Natural killer cell (primary cell): ENCODE results near the gene ADCY5. TPM values are rescaled to one million over a fixed set of nuclear protein-coding genes. Genes with fewer than 3 reads are reported as not detected.

Experiments
- ATAC-seq, 3 donors: fragments of 150-1000 bp in 2 of 3; fragments of 200-7000 bp in 1 of 3; cut with Tn5 transposase; 1 replicate in 1 of 3; 2 replicates in 2 of 3; pipeline ENCODE4 v1.10.0; 2021; ENCODE audit warnings: mild to moderate bottlenecking in 2 of 3, moderate library complexity in 2 of 3
- DNase-seq, 2 donors: peaks; one replicate each; pipeline versions ENCODE4 v3.0.0 to v3.0.0-alpha.2; 2013 to 2021; ENCODE audit warnings: mixed read lengths in 1 of 2
- H3K27ac ChIP-seq: one replicate; pipeline ENCODE4 v1.5.1; 2013; ENCODE audit warnings: mild to moderate bottlenecking, low read length
- H3K27me3 ChIP-seq: one replicate; pipeline ENCODE4 v1.6.1; 2013; ENCODE audit warnings: low read length; ENCODE audit not compliant: control insufficient read depth, insufficient read depth
- H3K36me3 ChIP-seq: one replicate; pipeline ENCODE4 v1.6.1; 2013; ENCODE audit warnings: low read length; ENCODE audit not compliant: control insufficient read depth, insufficient read depth
- H3K4me1 ChIP-seq: one replicate; pipeline ENCODE4 v1.6.1; 2013; ENCODE audit warnings: low read length; ENCODE audit not compliant: control insufficient read depth, insufficient read depth
- H3K4me3 ChIP-seq: one replicate; pipeline ENCODE4 v1.5.1; 2013; ENCODE audit warnings: low read length
- H3K9me3 ChIP-seq: one replicate; pipeline ENCODE4 v1.6.1; 2013; ENCODE audit warnings: low read length; ENCODE audit not compliant: control insufficient read depth, insufficient read depth
- H3K27ac Mint-ChIP-seq, 2 donors: one replicate each; pipeline ENCODE4 v1.8.0; 2022; ENCODE audit warnings: mild to moderate bottlenecking in 2 of 2, mixed read lengths in 2 of 2, moderate library complexity in 1 of 2
- H3K27me3 Mint-ChIP-seq, 2 donors: one replicate each; pipeline ENCODE4 v1.8.0; 2022; ENCODE audit warnings: low read depth in 2 of 2, mixed read lengths in 2 of 2
- H3K36me3 Mint-ChIP-seq: one replicate; pipeline ENCODE4 v1.8.0; 2022; ENCODE audit warnings: mixed read lengths
- H3K4me1 Mint-ChIP-seq, 2 donors: one replicate each; pipeline ENCODE4 v1.8.0; 2022; ENCODE audit warnings: mixed read lengths in 2 of 2
- H3K4me3 Mint-ChIP-seq: one replicate; pipeline ENCODE4 v1.8.0; 2022; ENCODE audit warnings: mild to moderate bottlenecking, moderate library complexity, mixed read lengths
- H3K9me3 Mint-ChIP-seq, 2 donors: one replicate each; pipeline ENCODE4 v1.8.0; 2022; ENCODE audit warnings: mixed read lengths in 2 of 2
- CTCF ChIP-seq: fragments of 200-600 bp; IDR thresholded peaks from one replicate; pipeline ENCODE4 v1.8.0; 2022; ENCODE audit warnings: antibody characterized with exemption
- WGBS: methylation state at CpG from one replicate; pipeline ENCODE4 v1.1.7; 2013; ENCODE audit warnings: missing lambda C conversion rate; ENCODE audit not compliant: insufficient coverage; 5-methylcytosine and 5-hydroxymethylcytosine counted together
- intact Hi-C: fragments of 100-400 bp; cut with micrococcal nuclease; formaldehyde crosslinking; loops from one replicate; pipeline ENCODE4 v1.14.2; 2022
- total RNA-seq, 4 donors: library from RNA; stranded (reverse); fragments of 120-200 nt in 1 of 4; gene quantifications; one replicate each; pipeline versions ENCODE4 v1.2.3 to v1.2.4, GENCODE V29; 2013 to 2022

The ADCY5 gene
- total RNA-seq, 3 donors from 2014 or later (not counting 1 experiment from before 2014, with no cell fraction given): not detected

GRCh38 chr3:123282461-123282860, 166.4 kb downstream of the ADCY5 start:
- no peak overlapping the region for H3K27ac ChIP-seq
- Mint-ChIP-seq H3K27ac (no peak overlapping the region), H3K27me3 (no peaks in the 10 kb centered on the region), H3K4me3 (no peak overlapping the region), H3K4me1 (peaks cover 0 to 5% of the 10 kb centered on the region in 2 donors), H3K36me3 (no peaks in the 10 kb centered on the region), H3K9me3 (no peaks in the 10 kb centered on the region)
- H3K4me3 ChIP-seq: no peak overlapping the region
- H3K36me3 ChIP-seq: no peaks in the 10 kb centered on the region
- DNase-seq (no peak), ATAC-seq (no peak)
- WGBS: 86% methylated on average over 8 of the region's 8 CpGs
- no peaks in the 10 kb centered on the region for H3K27me3 ChIP-seq
- intact Hi-C loops: no loop called here
- H3K4me1 ChIP-seq: no peaks in the 10 kb centered on the region
- TF ChIP-seq CTCF: no peak
- no peaks in the 10 kb centered on the region for H3K9me3 ChIP-seq

DNA sequence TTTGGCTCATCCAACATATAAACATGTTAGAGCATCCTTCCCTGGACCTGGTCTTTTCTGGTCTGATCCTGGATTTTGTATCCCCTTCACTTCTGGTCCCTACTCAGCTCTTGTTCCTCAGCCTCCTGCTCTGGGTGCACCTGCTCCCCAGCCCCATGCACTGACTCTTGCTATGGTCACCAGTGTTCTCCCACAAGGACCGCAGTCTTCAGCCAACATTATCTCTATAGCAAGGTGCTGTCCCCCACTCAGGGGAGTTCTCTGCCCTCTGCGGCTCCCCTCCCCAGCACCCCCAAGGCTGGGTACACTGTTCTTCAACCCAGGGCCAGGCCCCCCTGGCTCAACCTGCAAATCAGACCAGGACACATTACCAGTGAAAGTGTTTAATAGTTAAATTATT, 167.0 kb downstream of the ADCY5 start:
- TF ChIP-seq CTCF: no peak
- no peak overlapping the region for H3K4me3 ChIP-seq
- H3K9me3 ChIP-seq: no peaks in the 10 kb centered on the region
- H3K4me3 Mint-ChIP-seq: no peak overlapping the region
- H3K36me3 ChIP-seq: no peaks in the 10 kb centered on the region
- H3K27me3 ChIP-seq: no peaks in the 10 kb centered on the region
- no peak overlapping the region for H3K27ac Mint-ChIP-seq
- H3K4me1 Mint-ChIP-seq: peaks cover 3 to 4% of the 10 kb centered on the region in 2 donors
- DNase-seq: no peak
- intact Hi-C loops: no loop called here
- WGBS: 100% methylated on average over 2 of the region's 2 CpGs
- no peaks in the 10 kb centered on the region for H3K36me3 Mint-ChIP-seq
- H3K27ac ChIP-seq: no peak overlapping the region
- H3K4me1 ChIP-seq: no peaks in the 10 kb centered on the region
- ATAC-seq: no peak
- H3K27me3 Mint-ChIP-seq: no peaks in the 10 kb centered on the region
- H3K9me3 Mint-ChIP-seq: no peaks in the 10 kb centered on the region

DNA sequence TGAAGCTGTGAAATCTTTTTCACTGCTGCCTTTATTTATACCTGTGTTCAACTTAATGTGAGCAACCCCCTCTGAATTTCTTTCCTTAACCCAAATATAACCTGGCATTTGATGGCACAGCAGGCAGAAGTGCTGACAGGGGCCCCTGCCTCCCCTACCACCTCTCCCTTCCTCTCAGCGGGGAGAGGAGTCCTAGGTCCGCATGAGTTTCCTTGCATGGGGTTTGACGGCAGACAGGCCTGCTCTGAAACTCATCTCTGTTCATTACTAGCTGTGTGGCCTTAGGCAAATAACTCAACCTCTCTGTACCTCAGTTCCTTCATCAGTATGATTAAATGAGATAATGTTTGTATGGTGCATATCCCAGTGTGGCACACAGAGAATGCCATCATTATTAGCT, 167.5 kb downstream of the ADCY5 start:
- WGBS: 100% methylated on average over 3 of the region's 3 CpGs
- Histone ChIP-seq H3K36me3 (no peaks in the 10 kb centered on the region), H3K4me1 (no peaks in the 10 kb centered on the region), H3K27ac (no peak overlapping the region), H3K4me3 (no peak overlapping the region), H3K27me3 (no peaks in the 10 kb centered on the region), H3K9me3 (no peaks in the 10 kb centered on the region)
- TF ChIP-seq CTCF: no peak
- no peak for DNase-seq
- no peak for ATAC-seq
- Mint-ChIP-seq H3K27ac (no peak overlapping the region), H3K27me3 (no peaks in the 10 kb centered on the region), H3K36me3 (no peaks in the 10 kb centered on the region), H3K4me1 (peaks cover 6 to 7% of the 10 kb centered on the region in 2 donors), H3K4me3 (no peak overlapping the region), H3K9me3 (no peaks in the 10 kb centered on the region)
- intact Hi-C loops: no loop called here

DNA sequence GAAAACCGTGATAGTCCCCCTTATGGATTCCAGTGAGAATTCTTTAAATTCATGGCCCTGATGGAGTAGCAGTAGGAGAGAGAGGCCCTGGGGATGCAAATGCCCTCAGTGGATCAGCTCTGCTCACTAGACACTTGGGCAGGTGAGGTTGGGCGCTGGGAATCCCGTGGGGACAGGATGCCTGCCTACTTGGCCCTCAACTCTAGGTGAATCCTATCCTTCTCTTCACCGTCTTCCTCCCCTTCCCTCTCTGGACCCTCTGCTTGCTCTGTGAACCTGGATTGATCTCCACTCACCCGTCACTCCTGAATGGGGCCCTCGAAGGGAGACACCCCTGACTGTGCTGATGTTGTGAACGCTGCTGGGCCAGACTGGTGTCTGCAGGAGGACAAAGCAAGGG, 169.8 kb downstream of the ADCY5 start:
- no peaks in the 10 kb centered on the region for H3K36me3 Mint-ChIP-seq
- DNase-seq: no peak
- peaks cover 6 to 7% of the 10 kb centered on the region in 2 donors for H3K4me1 Mint-ChIP-seq
- Histone ChIP-seq H3K9me3 (no peaks in the 10 kb centered on the region), H3K27ac (no peak overlapping the region), H3K4me3 (no peak overlapping the region), H3K4me1 (no peaks in the 10 kb centered on the region), H3K27me3 (no peaks in the 10 kb centered on the region), H3K36me3 (no peaks in the 10 kb centered on the region)
- no peak for ATAC-seq
- no peaks in the 10 kb centered on the region for H3K27me3 Mint-ChIP-seq
- 87% methylated on average over 7 of the region's 7 CpGs for WGBS
- intact Hi-C loops: no loop called here
- H3K9me3 Mint-ChIP-seq: no peaks in the 10 kb centered on the region
- H3K27ac Mint-ChIP-seq: no peak overlapping the region
- no peak overlapping the region for H3K4me3 Mint-ChIP-seq
- no peak for TF ChIP-seq CTCF
